Measurements from ENCODE around the gene NLGN3. TPM values are rescaled to one million over a fixed set of nuclear protein-coding genes. Genes with fewer than 3 reads are reported as not detected.

The NLGN3 gene
- total RNA-seq, 3 donors from 2014 or later, result 0.38 to 0.43 (median 0.40) TPM

- ATAC-seq (no peak), DNase-seq (no peak)
- Mint-ChIP-seq H3K36me3 (ENCODE audit: insufficient read depth) (no peaks in the 10 kb centered on the region), H3K27me3 (ENCODE audit: low read depth) (no peaks in the 10 kb centered on the region), H3K9me3 (no peaks in the 10 kb centered on the region), H3K4me1 (ENCODE audit: low read depth) (peaks cover 13% of the 10 kb centered on the region), H3K4me3 (no peak overlapping the region)
Observed at GRCh38 chrX:71147496-71148277, 3.0 kb downstream of the NLGN3 start.

GRCh38 chrX:71148278-71148663 is 3.6 kb downstream of the NLGN3 start:
- H3K27me3 Mint-ChIP-seq (ENCODE audit: low read depth), result no peaks in the 10 kb centered on the region
- DNase-seq (no peak), ATAC-seq (no peak)
- H3K4me3 Mint-ChIP-seq, result no peak overlapping the region
- H3K9me3 Mint-ChIP-seq, result no peaks in the 10 kb centered on the region
- peaks cover 13% of the 10 kb centered on the region for H3K4me1 Mint-ChIP-seq (ENCODE audit: low read depth)
- no peaks in the 10 kb centered on the region for H3K36me3 Mint-ChIP-seq (ENCODE audit: insufficient read depth)

- H3K36me3 Mint-ChIP-seq (ENCODE audit: insufficient read depth), result no peaks in the 10 kb centered on the region
- no peak overlapping the region for H3K4me3 Mint-ChIP-seq
- H3K9me3 Mint-ChIP-seq, result no peaks in the 10 kb centered on the region
- ATAC-seq (no peak), DNase-seq (no peak)
- H3K27me3 Mint-ChIP-seq (ENCODE audit: low read depth), result no peaks in the 10 kb centered on the region
- peaks cover 4% of the 10 kb centered on the region for H3K4me1 Mint-ChIP-seq (ENCODE audit: low read depth)
Observed at GRCh38 chrX:71151366-71151765, 6.7 kb downstream of the NLGN3 start.

- Mint-ChIP-seq H3K36me3 (ENCODE audit: insufficient read depth) (no peaks in the 10 kb centered on the region), H3K4me3 (no peak overlapping the region), H3K4me1 (ENCODE audit: low read depth) (peaks cover 8% of the 10 kb centered on the region), H3K27me3 (ENCODE audit: low read depth) (no peaks in the 10 kb centered on the region), H3K9me3 (no peaks in the 10 kb centered on the region)
- no peak for DNase-seq
- no peak for ATAC-seq
Observed at GRCh38 chrX:71154196-71154595, 9.6 kb downstream of the NLGN3 start.

GRCh38 chrX:71154641-71155040 is 10.0 kb downstream of the NLGN3 start:
- Mint-ChIP-seq H3K9me3 (no peaks in the 10 kb centered on the region), H3K4me1 (ENCODE audit: low read depth) (peaks cover 12% of the 10 kb centered on the region), H3K27me3 (ENCODE audit: low read depth) (no peaks in the 10 kb centered on the region), H3K36me3 (ENCODE audit: insufficient read depth) (no peaks in the 10 kb centered on the region), H3K4me3 (no peak overlapping the region)
- ATAC-seq (no peak), DNase-seq (no peak)

GRCh38 chrX:71158603-71159002 is 14.0 kb downstream of the NLGN3 start:
- no peak overlapping the region for H3K4me3 Mint-ChIP-seq
- H3K36me3 Mint-ChIP-seq (ENCODE audit: insufficient read depth), result peaks cover 2% of the 10 kb centered on the region
- no peak for ATAC-seq
- no peaks in the 10 kb centered on the region for H3K9me3 Mint-ChIP-seq
- no peaks in the 10 kb centered on the region for H3K27me3 Mint-ChIP-seq (ENCODE audit: low read depth)
- H3K4me1 Mint-ChIP-seq (ENCODE audit: low read depth), result peaks cover 12% of the 10 kb centered on the region
- no peak for DNase-seq

- H3K4me3 Mint-ChIP-seq, result no peak overlapping the region
- H3K36me3 Mint-ChIP-seq (ENCODE audit: insufficient read depth), result peaks cover 2% of the 10 kb centered on the region
- peaks cover 12% of the 10 kb centered on the region for H3K4me1 Mint-ChIP-seq (ENCODE audit: low read depth)
- no peaks in the 10 kb centered on the region for H3K9me3 Mint-ChIP-seq
- ATAC-seq (no peak), DNase-seq (no peak)
- H3K27me3 Mint-ChIP-seq (ENCODE audit: low read depth), result no peaks in the 10 kb centered on the region
Observed at GRCh38 chrX:71159335-71159734, 14.7 kb downstream of the NLGN3 start.

- peaks cover 12% of the 10 kb centered on the region for H3K4me1 Mint-ChIP-seq (ENCODE audit: low read depth)
- H3K9me3 Mint-ChIP-seq, result no peaks in the 10 kb centered on the region
- H3K4me3 Mint-ChIP-seq, result no peak overlapping the region
- no peaks in the 10 kb centered on the region for H3K27me3 Mint-ChIP-seq (ENCODE audit: low read depth)
- H3K36me3 Mint-ChIP-seq (ENCODE audit: insufficient read depth), result peaks cover 2% of the 10 kb centered on the region
- ATAC-seq (no peak), DNase-seq (no peak)
Observed at GRCh38 chrX:71160475-71160874, 15.8 kb downstream of the NLGN3 start.

GRCh38 chrX:71162981-71163380 is 18.3 kb downstream of the NLGN3 start:
- Mint-ChIP-seq H3K36me3 (ENCODE audit: insufficient read depth) (peaks cover 4% of the 10 kb centered on the region), H3K9me3 (no peaks in the 10 kb centered on the region), H3K27me3 (ENCODE audit: low read depth) (no peaks in the 10 kb centered on the region), H3K4me3 (no peak overlapping the region), H3K4me1 (ENCODE audit: low read depth) (peaks cover 10% of the 10 kb centered on the region)
- DNase-seq (no peak), ATAC-seq (no peak)

- Mint-ChIP-seq H3K9me3 (no peaks in the 10 kb centered on the region), H3K4me1 (ENCODE audit: low read depth) (peaks cover 5% of the 10 kb centered on the region), H3K27me3 (ENCODE audit: low read depth) (no peaks in the 10 kb centered on the region), H3K36me3 (ENCODE audit: insufficient read depth) (peaks cover 4% of the 10 kb centered on the region), H3K4me3 (no peak overlapping the region)
- ATAC-seq (no peak), DNase-seq (no peak)
Observed at GRCh38 chrX:71164071-71164470, 19.4 kb downstream of the NLGN3 start.

GRCh38 chrX:71166461-71166860 is 21.8 kb downstream of the NLGN3 start:
- Mint-ChIP-seq H3K9me3 (no peaks in the 10 kb centered on the region), H3K4me1 (ENCODE audit: low read depth) (peaks cover under 1% of the 10 kb centered on the region), H3K4me3 (no peak overlapping the region), H3K27me3 (ENCODE audit: low read depth) (no peaks in the 10 kb centered on the region), H3K36me3 (ENCODE audit: insufficient read depth) (peaks cover 4% of the 10 kb centered on the region)
- DNase-seq, result no peak
- ATAC-seq, result no peak

GRCh38 chrX:71167031-71167781 is 22.6 kb downstream of the NLGN3 start:
- Mint-ChIP-seq H3K27me3 (ENCODE audit: low read depth) (no peaks in the 10 kb centered on the region), H3K9me3 (no peaks in the 10 kb centered on the region), H3K4me3 (no peak overlapping the region), H3K4me1 (ENCODE audit: low read depth) (peaks cover 2% of the 10 kb centered on the region), H3K36me3 (ENCODE audit: insufficient read depth) (peaks cover 2% of the 10 kb centered on the region)
- DNase-seq, result no peak
- no peak for ATAC-seq

- Mint-ChIP-seq H3K9me3 (no peaks in the 10 kb centered on the region), H3K36me3 (ENCODE audit: insufficient read depth) (peaks cover 2% of the 10 kb centered on the region), H3K4me1 (ENCODE audit: low read depth) (peaks cover 2% of the 10 kb centered on the region), H3K4me3 (no peak overlapping the region), H3K27me3 (ENCODE audit: low read depth) (no peaks in the 10 kb centered on the region)
- ATAC-seq (no peak), DNase-seq (no peak)
Observed at GRCh38 chrX:71168134-71168533, 23.5 kb downstream of the NLGN3 start.

GRCh38 chrX:71169586-71169985 is 24.9 kb downstream of the NLGN3 start:
- Mint-ChIP-seq H3K4me3 (no peak overlapping the region), H3K9me3 (no peaks in the 10 kb centered on the region), H3K36me3 (ENCODE audit: insufficient read depth) (peaks cover 6% of the 10 kb centered on the region), H3K4me1 (ENCODE audit: low read depth) (peaks cover 2% of the 10 kb centered on the region), H3K27me3 (ENCODE audit: low read depth) (no peaks in the 10 kb centered on the region)
- ATAC-seq (no peak), DNase-seq (no peak)

GRCh38 chrX:71170660-71171059 is 26.0 kb downstream of the NLGN3 start:
- peaks cover 2% of the 10 kb centered on the region for H3K4me1 Mint-ChIP-seq (ENCODE audit: low read depth)
- ATAC-seq, result no peak
- DNase-seq, result no peak
- H3K27me3 Mint-ChIP-seq (ENCODE audit: low read depth), result no peaks in the 10 kb centered on the region
- peaks cover 7% of the 10 kb centered on the region for H3K36me3 Mint-ChIP-seq (ENCODE audit: insufficient read depth)
- H3K4me3 Mint-ChIP-seq, result no peak overlapping the region
- H3K9me3 Mint-ChIP-seq, result no peaks in the 10 kb centered on the region
